ENCODE results near the gene GJA5. TPM values are rescaled to one million over a fixed set of nuclear protein-coding genes. Genes with fewer than 3 reads are reported as not detected.
A peak's percentile ranks its signal among the peaks of the same experiment; 100 is the strongest.

GJA5 gene
- polyA plus RNA-seq (ENCODE audit: insufficient read depth in 1 of 5, insufficient read length in 5 of 5, low replicate concordance in 1 of 5) = 100 to 1,000 TPM in 1 of 5 donors, 10 to 100 TPM in 4; 76.1 to 102 (median 87.5) TPM
- long read RNA-seq, donor 1, transcript GJA5-203 (2 exons, 3,183 nt) = major isoform, 37 of 38 reads
- long read RNA-seq, donor 1, partial matches to known transcripts = 0 of 38 reads
- long read RNA-seq, donor 1, other reads (novel, unspliced or antisense) = 0 of 38 reads
- long read RNA-seq, donor 2, transcript GJA5-203 (2 exons, 3,183 nt) = major isoform, 19 of 19 reads
- long read RNA-seq, donor 2, partial matches to known transcripts = 0 of 19 reads
- long read RNA-seq, donor 2, other reads (novel, unspliced or antisense) = 0 of 19 reads
- long read RNA-seq, donor 3, transcript GJA5-203 (2 exons, 3,183 nt) = major isoform, 36 of 36 reads
- long read RNA-seq, donor 3, partial matches to known transcripts = 0 of 36 reads
- long read RNA-seq, donor 3, other reads (novel, unspliced or antisense) = 0 of 36 reads
- long read RNA-seq, donor 4, transcript GJA5-203 (2 exons, 3,183 nt) = major isoform, 12 of 12 reads
- long read RNA-seq, donor 4, partial matches to known transcripts = 0 of 12 reads
- long read RNA-seq, donor 4, other reads (novel, unspliced or antisense) = 0 of 12 reads
- long read RNA-seq, donor 5, transcript GJA5-203 (2 exons, 3,183 nt) = major isoform, 44 of 44 reads
- long read RNA-seq, donor 5, partial matches to known transcripts = 0 of 44 reads
- long read RNA-seq, donor 5, other reads (novel, unspliced or antisense) = 0 of 44 reads
- long read RNA-seq, donor 6, transcript GJA5-203 (2 exons, 3,183 nt) = major isoform, 40 of 41 reads
- long read RNA-seq, donor 6, partial matches to known transcripts = 0 of 41 reads
- long read RNA-seq, donor 6, other reads (novel, unspliced or antisense) = 0 of 41 reads
- long read RNA-seq, donor 7, transcript GJA5-203 (2 exons, 3,183 nt) = major isoform, 37 of 37 reads
- long read RNA-seq, donor 7, partial matches to known transcripts = 0 of 37 reads
- long read RNA-seq, donor 7, other reads (novel, unspliced or antisense) = 0 of 37 reads
- long read RNA-seq, donor 8, transcript GJA5-203 (2 exons, 3,183 nt) = major isoform, 12 of 12 reads
- long read RNA-seq, donor 8, partial matches to known transcripts = 0 of 12 reads
- long read RNA-seq, donor 8, other reads (novel, unspliced or antisense) = 0 of 12 reads

- DNase-seq = no peak
These were observed at the start of gene GJA5 for GRCh38 chr1:147760481-147761260. Gene GJA5, minus strand, starts transcription at chr1:147760602. Its CDS starts 1,364 bp downstream, at chr1:147759238.

GRCh38 chr1:147809236-147809635 lies 48.8 kb upstream of the GJA5 start:
- DNase-seq = no peak

- DNase-seq = peak in 1 of 2 donors; percentile 59
These were observed 47.6 kb upstream of the GJA5 start for GRCh38 chr1:147808025-147808424.

GRCh38 chr1:147807405-147807804 lies 47.0 kb upstream of the GJA5 start:
- DNase-seq = no peak

GRCh38 chr1:147804942-147805723 lies 44.7 kb upstream of the GJA5 start:
- no peak for DNase-seq

GRCh38 chr1:147800804-147801203 lies 40.4 kb upstream of the GJA5 start:
- no peak for DNase-seq

- DNase-seq = no peak
These were observed 38.3 kb upstream of the GJA5 start for GRCh38 chr1:147798731-147799130.

- no peak for DNase-seq
These were observed 34.2 kb upstream of the GJA5 start for GRCh38 chr1:147794570-147794969.

- DNase-seq = no peak
These were observed 31.5 kb upstream of the GJA5 start for GRCh38 chr1:147791876-147792275.

- DNase-seq = no peak
These were observed 27.4 kb upstream of the GJA5 start for GRCh38 chr1:147787765-147788164.

GRCh38 chr1:147786536-147786935 lies 26.1 kb upstream of the GJA5 start:
- DNase-seq = no peak

GRCh38 chr1:147785794-147786506 lies 25.5 kb upstream of the GJA5 start:
- no peak for DNase-seq

- no peak for DNase-seq
These were observed 24.5 kb upstream of the GJA5 start for GRCh38 chr1:147784941-147785340.

- no peak for DNase-seq
These were observed 20.7 kb upstream of the GJA5 start for GRCh38 chr1:147781056-147781471.

- no peak for DNase-seq
These were observed 17.3 kb upstream of the GJA5 start for GRCh38 chr1:147777694-147778093.

GRCh38 chr1:147773215-147773715 lies 12.9 kb upstream of the GJA5 start:
- DNase-seq = peak in 1 of 2 donors; percentile 42

- no peak for DNase-seq
These were observed 12.2 kb upstream of the GJA5 start for GRCh38 chr1:147772570-147772969.

GRCh38 chr1:147771226-147772125 lies 11.1 kb upstream of the GJA5 start:
- DNase-seq = no peak
